IMR-90 (cell line): ENCODE data around the gene KHK. TPM values are rescaled to one million over a fixed set of nuclear protein-coding genes. Genes with fewer than 3 reads are reported as not detected.
A peak's percentile ranks its signal among the peaks of the same experiment; 100 is the strongest.

Experiments
- CTCF ChIP-seq: conservative IDR thresholded peaks from 2 replicates; pipeline ENCODE4 v1.5.1; 2012; ENCODE audit warnings: mild to moderate bottlenecking, low read depth, low read length, improper control_type of control experiment
- RAD21 ChIP-seq: IDR thresholded peaks from 2 replicates; pipeline ENCODE4 v1.6.1; 2012; ENCODE audit warnings: low read length, improper control_type of control experiment
- RCOR1 ChIP-seq: IDR thresholded peaks from 2 replicates; pipeline ENCODE4 v1.6.1; 2012; ENCODE audit warnings: mild to moderate bottlenecking, low read length, improper control_type of control experiment; ENCODE audit not compliant: insufficient replicate concordance
- polyA plus RNA-seq, 3 experiments: library from polyadenylated mRNA; depleted of rRNA; stranded (reverse); fragments of >200 nt; gene quantifications; 2 replicates each; pipeline ENCODE4 v1.2.3, GENCODE V29; 2012; ENCODE audit warnings: low replicate concordance in 1 of 3
- total RNA-seq: library from RNA; depleted of rRNA; stranded (reverse); fragments of >200 nt; gene quantifications from 2 replicates; pipeline ENCODE4 v1.2.3, GENCODE V29; 2012

Gene KHK
- total and polyA plus RNA-seq, 2 of the 4 experiments (the other 2 are of a cell fraction), result 0.72 to 0.82 TPM

- TF ChIP-seq CTCF (peak; percentile 41), RAD21 (no peak; the same call in 1 of the 2 replicates), RCOR1 (peak; percentile 4)
These were observed 36.1 kb upstream of the KHK start (continued) for GRCh38 chr2:27050281-27050995.
